Activated CD8-positive, alpha-beta memory T cell treated with anti-CD3 and anti-CD28 coated beads, Interleukin-2, amount 50 U/mL, for 48 hours (primary cell): ENCODE results near the gene ANGPTL3.
"Not testable (repeated sequence)": the region's sequence is repeated elsewhere in the genome, so short reads cannot be mapped to it uniquely, and the experiment has no call there.

Source experiments
- DNase-seq: peaks from one replicate; pipeline ENCODE4 v3.0.0-alpha.2; 2020

Gene ANGPTL3

DNA sequence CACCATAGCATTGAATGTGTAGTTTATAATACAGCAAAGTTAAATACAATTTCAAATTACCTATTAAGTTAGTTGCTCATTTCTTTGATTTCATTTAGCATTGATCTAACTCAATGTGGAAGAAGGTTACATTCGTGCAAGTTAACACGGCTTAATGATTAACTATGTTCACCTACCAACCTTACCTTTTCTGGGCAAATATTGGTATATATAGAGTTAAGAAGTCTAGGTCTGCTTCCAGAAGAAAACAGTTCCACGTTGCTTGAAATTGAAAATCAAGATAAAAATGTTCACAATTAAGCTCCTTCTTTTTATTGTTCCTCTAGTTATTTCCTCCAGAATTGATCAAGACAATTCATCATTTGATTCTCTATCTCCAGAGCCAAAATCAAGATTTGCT, at the start of gene ANGPTL3:
ANGPTL3 (plus strand) TSS at position 240 of the 400 bp plus-strand sequence; CDS start at position 287, 47 bp downstream.
- DNase-seq, result no peak

GRCh38 chr1:62561306-62561705, 36.0 kb upstream of the ANGPTL3 start:
- DNase-seq, result no peak

DNA sequence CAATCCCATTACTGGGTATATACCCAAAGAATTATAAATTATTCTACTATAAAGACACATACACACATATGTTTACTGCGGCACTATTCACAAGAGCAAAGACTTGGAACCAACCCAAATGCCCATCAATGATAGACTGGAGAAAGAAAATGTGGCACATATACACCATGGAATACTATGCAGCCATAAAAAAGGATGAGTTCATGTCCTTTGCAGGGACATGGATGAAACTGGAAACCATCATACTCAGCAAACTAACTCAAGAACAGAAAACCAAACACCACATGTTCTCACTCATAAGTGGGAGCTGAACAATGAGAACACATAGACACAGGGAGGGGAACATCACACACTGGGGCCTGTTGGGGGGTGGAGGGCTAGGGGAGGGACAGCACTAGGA, 30.1 kb upstream of the ANGPTL3 start:
- not testable (repeated sequence) for DNase-seq

DNA sequence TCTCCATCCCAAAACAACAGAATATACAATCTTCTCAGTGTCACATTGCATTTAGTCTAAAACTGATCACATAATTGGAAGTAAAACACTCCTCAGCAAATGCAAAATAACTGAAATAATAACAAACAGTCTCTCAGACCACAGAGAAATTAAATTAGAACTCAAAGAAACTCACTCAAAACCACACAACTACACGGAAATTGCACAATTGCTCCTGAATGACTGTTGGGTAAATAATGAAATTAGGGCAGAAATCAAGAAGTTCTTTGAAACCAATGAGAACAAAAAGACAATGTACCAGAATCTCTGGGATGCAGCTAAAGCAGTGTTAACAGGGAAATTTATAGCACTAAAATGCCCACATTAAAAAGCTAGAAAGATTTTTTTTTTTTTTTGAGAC, 29.4 kb upstream of the ANGPTL3 start:
- not testable (repeated sequence) for DNase-seq

DNA sequence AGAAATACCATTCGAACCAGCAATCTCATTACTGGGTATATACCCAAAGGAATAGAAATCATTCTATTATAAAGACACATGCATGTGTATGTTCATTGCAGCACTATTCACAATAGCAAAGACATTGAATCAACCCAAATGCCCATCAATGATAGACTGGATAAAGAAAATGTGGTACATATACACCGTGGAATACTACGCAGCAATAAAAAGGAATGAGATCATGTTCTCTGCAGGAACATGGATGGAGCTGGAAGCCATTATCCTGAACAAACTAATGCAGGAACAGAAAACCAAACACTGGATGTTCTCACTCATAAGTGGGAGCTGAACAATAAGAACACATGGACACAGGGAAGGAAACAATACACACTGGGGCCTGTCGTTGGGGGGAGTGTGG, 25.8 kb upstream of the ANGPTL3 start:
- not testable (repeated sequence) for DNase-seq

- DNase-seq, result no peak
Observed at GRCh38 chr1:62572476-62572875, 24.8 kb upstream of the ANGPTL3 start.

DNA sequence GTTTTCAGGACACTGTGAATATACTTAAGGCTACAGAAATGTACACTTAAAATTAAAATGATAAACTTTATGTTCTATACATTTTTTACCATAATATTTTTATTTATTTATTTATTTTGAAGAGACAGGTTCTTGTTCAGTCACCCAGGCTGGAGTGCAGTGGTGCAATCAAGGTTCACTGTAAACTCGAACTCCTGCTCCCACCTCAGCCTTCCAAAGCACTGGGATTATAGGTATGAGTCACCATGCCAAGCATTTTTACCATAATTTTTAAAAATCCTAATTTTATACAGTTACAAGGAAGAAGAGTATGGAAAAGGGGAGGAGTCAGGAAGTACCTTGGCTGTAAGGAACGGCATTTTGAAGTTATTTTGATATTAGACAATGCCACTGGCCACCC, 23.6 kb upstream of the ANGPTL3 start:
- DNase-seq, result no peak

DNA sequence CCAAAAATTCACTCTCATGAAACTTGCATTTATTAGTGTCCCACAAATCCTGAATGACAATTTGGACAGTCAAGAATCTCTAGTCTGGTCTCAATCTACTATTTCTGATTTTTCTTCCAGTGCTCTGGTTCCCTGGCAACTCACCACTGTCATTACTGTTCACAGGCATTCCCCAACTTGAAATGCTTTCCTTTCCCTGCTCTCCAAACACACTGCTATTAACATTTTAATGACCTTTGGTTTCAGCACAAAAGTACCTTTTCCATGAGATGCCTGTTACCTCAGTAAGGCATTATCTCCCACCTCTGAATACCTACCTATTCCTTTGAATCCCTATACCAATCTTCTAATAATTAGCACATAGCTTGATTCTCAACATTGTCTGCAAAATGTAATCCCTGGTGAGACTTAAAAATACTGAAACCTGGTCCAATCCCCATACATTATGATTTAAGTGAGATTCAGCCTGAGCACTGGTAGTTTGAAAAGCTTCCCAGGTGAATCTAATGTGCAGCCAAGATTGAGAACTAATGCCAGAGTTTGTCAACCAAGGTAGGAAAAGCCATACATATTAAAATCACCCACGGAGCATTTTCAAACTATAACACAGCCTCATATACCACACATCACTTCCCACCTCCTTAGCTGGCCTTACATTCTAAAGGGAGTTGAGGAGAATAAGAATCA, 11.7 kb upstream of the ANGPTL3 start:
- DNase-seq, result no peak

- DNase-seq, result no peak
Observed at GRCh38 chr1:62588000-62588399, 9.3 kb upstream of the ANGPTL3 start.

DNA sequence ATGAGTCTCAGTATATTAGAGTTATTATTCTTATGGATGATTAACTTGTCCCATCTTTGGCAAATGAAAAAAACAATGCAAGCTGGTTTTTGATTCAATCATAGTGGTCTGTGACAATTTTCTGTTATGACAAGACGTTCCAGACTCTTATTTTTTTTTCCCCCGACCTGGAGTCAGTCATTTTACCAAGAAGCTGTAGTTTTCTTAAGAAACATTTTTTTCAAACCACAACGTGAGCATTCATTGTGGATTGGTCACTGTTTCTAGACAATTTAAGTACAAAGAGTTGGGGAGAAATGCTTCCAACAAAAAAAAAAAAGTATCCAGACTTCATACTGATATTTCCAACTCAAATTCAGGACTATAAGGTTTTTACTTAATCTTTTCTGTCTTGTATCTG, 8.0 kb upstream of the ANGPTL3 start:
- no peak for DNase-seq

DNA sequence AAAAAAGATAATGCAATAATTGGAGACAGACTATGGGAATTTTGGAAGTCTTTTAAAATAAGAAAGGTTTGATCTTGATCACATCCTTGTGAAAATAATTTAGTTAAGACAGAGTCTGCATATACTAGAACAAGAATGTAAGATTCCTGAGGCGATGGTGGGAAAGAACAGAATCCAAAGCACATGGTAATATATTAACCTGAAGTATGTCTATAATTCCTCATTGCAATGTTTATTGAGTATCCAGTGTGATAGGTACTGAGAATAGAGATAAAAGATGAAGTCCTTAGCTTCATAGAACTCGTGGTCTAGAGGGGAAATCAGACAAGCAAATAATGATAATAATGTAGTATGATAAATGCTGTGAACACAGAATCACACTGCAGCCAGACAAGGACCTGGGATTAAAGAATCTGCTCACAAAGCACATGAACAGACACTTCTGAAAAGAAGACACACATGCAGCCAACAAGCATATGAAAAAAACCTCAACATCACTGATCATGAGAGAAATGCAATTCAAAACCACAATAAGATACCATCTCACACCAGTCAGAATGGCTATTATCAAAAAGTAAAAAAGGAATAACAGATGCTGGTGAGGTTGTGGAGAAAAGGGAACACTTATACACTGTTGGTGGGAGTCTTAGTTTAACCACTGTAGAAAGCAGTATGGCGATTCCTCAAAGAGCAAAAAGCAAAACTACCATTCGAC, 6.9 kb upstream of the ANGPTL3 start:
- no peak for DNase-seq

DNA sequence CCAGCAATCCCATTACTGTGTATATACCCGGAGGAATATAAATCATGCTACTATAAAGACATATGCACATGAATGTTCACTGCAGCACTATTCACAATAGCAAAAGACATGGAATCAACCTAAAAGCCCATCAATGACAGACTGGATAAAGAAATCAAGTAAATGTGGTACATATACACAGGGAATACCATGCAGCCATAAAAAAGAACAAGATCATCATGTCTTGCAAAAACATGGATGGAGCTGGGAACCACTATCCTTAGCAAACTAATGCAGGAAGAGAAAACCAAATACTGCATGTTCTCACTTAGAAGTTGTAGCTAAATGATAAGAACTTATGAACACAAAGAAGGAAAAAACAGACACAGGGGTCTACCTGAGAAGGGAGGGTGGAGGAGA, 6.4 kb upstream of the ANGPTL3 start:
- DNase-seq, result no peak

- DNase-seq, result no peak
Observed at GRCh38 chr1:62593825-62594394, 3.4 kb upstream of the ANGPTL3 start.

- no peak for DNase-seq
Observed at GRCh38 chr1:62595647-62596046, 1.7 kb upstream of the ANGPTL3 start.

- DNase-seq, result no peak
Observed at GRCh38 chr1:62599044-62599443, 1.7 kb downstream of the ANGPTL3 start.

GRCh38 chr1:62601457-62601856, 4.1 kb downstream of the ANGPTL3 start:
- DNase-seq, result no peak

DNA sequence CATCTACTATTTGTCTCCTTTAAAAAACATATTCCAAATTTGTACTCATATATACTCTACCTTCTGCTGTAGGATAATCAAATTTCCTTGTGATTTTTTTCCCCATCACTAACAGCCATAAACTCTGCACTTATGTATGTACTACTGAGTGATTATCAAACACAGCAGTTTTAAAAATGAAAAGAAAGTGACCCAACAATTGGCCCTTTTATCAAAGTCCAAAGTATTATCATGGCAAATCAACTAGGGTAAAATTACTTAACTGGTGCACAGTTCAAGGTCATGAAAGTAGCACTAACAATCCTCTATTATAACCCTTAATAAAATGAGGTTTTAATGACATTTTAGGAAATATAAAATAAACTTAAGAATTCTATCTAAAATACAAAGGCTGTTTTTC, 11.6 kb downstream of the ANGPTL3 start:
- no peak for DNase-seq

GRCh38 chr1:62610588-62610987, 13.3 kb downstream of the ANGPTL3 start:
- not testable (repeated sequence) for DNase-seq

DNA sequence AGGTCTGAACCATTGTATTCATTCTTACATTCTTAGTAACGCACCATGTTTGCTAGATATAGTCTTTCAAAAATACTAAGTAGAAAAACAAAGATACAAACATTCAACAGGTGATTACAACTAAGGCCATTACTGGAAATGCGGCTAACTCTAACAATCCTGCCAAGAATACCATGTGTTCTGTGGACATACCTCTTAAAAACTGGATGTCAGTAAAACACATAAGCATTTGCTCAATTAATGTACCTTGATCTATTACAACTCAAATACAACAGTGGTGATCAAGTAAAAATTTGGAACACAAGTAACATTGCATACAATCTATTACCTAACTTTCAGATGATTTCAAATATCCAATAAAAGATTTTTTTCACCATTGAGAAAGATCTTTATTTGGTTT, 15.4 kb downstream of the ANGPTL3 start:
- DNase-seq, result no peak

DNA sequence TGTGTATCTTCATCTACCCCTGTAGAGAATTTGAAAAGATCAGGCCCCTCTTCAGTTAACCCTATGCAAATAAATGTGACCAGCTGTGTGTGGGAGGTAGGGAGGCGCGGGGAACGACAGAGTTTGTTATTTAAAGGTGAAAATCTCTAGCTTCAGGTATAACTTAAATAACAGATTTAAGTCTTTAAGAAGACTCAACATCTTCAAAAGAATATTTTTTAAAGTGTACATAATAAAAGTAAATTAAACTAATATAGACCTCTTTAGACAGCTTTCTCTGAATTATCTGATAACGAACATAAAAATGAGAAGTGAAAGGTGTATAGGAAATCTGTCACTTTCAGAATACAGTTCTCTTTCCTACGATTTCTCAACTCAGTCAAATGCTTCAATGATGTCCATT, 16.0 kb downstream of the ANGPTL3 start:
- no peak for DNase-seq

DNA sequence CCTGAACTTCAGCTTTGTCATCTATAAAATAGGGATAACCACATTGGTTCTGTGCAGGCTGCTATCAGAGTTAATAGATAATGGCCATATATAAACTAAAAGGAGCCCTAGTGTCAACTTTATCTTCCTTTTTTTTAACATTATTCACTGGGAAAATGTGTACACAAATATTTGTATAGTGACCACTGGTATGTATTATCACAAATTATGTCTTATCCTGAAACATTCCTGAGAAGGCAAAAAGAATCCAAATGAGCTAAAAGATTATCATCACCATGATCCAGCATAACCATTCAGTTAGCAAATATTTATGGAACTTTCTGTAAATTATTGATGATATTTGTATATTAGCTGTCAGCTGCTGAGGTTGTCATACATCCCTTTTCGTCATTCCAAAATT, 16.6 kb downstream of the ANGPTL3 start:
- DNase-seq, result no peak

DNA sequence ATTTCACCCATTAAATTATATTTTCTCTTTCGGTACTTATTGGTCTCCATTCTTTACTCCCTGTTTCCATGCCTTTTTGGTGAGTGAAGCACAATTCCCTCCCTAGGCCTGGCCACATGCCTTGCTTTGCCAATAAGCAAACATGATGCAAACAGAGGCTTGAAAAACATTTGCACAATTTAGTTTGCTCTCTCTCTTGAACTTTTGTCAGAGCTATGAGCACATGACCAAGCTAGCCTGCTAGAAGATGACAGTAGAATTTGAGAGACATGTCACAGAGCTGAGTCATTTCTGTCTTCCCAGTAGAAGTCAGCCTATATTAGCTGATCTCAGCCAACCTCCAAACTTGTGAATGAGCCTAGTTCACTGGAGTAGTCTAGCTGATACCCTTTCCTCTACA, 24.6 kb downstream of the ANGPTL3 start:
- DNase-seq, result no peak

DNA sequence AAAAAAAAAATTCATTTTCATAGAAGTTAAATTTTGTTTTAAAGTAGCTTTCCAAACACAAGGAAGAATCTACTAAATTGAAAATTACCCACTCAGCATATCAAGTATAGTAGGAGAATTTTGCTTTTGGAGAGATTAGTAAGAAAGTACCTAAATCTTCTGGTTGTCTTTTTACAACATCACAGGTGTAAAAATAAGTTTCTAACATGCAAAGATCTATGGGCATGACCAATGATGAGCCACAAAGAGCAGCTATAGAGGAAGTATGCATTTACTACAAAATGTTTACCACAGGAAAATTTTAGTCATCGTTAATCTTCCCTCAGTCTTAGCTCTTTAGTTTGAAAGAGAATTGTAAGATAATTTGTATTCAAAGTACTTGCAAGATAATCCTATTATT, 28.1 kb downstream of the ANGPTL3 start:
- DNase-seq, result no peak

DNA sequence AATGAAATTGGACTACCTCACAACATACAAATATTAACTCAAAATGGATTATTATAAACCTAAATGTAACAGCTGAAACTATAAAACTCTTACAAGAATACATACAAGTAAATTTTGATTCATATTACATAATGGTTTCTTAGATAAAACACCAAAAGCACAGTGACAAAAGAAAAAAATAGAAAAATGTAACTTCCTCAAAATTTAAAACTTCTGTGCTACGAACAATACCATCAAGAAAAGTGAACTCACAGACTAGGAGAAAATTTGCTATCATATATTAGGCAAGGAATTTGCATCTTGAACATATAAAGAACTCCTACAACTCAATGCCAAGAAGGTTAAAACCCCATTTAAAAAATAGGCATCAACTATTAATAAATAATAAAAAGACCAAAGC, 31.2 kb downstream of the ANGPTL3 start:
- DNase-seq, result no peak
